Measurements from ENCODE around the gene BIN1. TPM values are rescaled to one million over a fixed set of nuclear protein-coding genes. Genes with fewer than 3 reads are reported as not detected.

Gene BIN1
- total RNA-seq, 1 experiment from 2014 or later = 34.1 TPM

DNA sequence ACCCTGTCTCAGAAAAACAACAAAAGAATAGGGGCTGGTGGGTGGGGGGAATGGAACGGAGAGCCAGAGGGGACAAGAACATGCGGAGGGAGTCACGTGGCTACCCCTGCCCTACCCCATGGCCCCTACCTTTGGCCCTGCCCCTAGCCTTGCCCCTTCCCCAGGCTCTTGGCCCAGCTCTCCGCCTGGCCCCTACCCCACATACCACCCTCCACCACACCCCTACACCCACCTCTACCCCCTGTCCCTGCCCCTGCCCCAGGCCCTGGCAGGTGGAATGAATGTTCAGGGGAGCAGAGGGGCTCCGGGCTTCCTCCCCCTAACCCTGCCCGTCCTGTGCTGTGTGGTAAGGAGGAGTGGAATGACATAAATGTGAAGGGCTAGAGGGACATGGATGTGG is 15.1 kb downstream of the BIN1 start:
- H3K4me1 ChIP-seq (ENCODE audit: insufficient read depth, low read length, poor library complexity, severe bottlenecking) = no peaks in the 10 kb centered on the region
- BruUV-seq (replicated peaks) = no TSS peak
- H3K4me3 ChIP-seq (ENCODE audit: low read depth, low read length, poor library complexity, severe bottlenecking) = no peak overlapping the region
- no peak overlapping the region for H3K27ac ChIP-seq (ENCODE audit: low read depth, low read length, poor library complexity, severe bottlenecking)
- H3K36me3 ChIP-seq (ENCODE audit: insufficient read depth, low read length, poor library complexity, severe bottlenecking) = no peaks in the 10 kb centered on the region
- TF ChIP-seq EZH2 (IDR thresholded peaks at IDR 0.05; ENCODE audit: borderline replicate concordance, low read depth, low read length, poor library complexity, severe bottlenecking) = no peak
- TF ChIP-seq, protein P1, sequence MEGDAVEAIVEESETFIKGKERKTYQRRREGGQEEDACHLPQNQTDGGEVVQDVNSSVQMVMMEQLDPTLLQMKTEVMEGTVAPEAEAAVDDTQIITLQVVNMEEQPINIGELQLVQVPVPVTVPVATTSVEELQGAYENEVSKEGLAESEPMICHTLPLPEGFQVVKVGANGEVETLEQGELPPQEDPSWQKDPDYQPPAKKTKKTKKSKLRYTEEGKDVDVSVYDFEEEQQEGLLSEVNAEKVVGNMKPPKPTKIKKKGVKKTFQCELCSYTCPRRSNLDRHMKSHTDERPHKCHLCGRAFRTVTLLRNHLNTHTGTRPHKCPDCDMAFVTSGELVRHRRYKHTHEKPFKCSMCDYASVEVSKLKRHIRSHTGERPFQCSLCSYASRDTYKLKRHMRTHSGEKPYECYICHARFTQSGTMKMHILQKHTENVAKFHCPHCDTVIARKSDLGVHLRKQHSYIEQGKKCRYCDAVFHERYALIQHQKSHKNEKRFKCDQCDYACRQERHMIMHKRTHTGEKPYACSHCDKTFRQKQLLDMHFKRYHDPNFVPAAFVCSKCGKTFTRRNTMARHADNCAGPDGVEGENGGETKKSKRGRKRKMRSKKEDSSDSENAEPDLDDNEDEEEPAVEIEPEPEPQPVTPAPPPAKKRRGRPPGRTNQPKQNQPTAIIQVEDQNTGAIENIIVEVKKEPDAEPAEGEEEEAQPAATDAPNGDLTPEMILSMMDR (conservative IDR thresholded peaks at IDR 0.05; ENCODE audit: low read depth, low read length) = no peak
- CTCF ChIA-PET = no interaction called here
- no peaks in the 10 kb centered on the region for H3K9me3 ChIP-seq (ENCODE audit: low read depth, low read length, poor library complexity, severe bottlenecking)
- no peak for DNase-seq (ENCODE audit: low spot score)
- POLR2A ChIA-PET (ENCODE audit: low non-redundant PET) = no interaction called here
- intact Hi-C loops (cut with micrococcal nuclease; ENCODE audit: unreplicated experiment) = no loop called here
- no peaks in the 10 kb centered on the region for H3K27me3 ChIP-seq (replicated peaks; ENCODE audit: insufficient read depth, low read depth, low read length, poor library complexity)

DNA sequence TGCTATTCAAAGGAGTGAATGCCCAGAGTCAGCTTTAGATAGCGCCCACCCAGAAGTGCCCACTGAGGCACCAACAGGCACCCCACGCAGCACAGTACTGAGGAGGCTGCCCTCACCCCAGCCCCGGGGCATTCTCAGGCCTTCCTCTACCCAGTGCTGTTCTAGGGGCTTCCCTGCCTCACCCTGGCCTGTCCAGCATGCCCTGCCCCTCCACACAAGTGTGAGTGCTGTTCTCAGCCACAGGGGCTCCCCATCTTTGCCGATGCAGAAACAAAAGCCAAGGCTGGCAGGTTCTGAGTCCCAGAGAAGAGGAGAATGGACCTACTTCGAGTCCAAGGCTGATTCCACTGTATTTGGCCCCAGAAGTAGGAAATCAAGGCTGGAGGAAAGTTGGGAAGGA is 15.8 kb downstream of the BIN1 start:
- no peak for DNase-seq (ENCODE audit: low spot score)
- Histone ChIP-seq H3K36me3 (ENCODE audit: insufficient read depth, low read length, poor library complexity, severe bottlenecking) (no peaks in the 10 kb centered on the region), H3K4me1 (ENCODE audit: insufficient read depth, low read length, poor library complexity, severe bottlenecking) (no peaks in the 10 kb centered on the region), H3K27me3 (replicated peaks; ENCODE audit: insufficient read depth, low read depth, low read length, poor library complexity) (no peaks in the 10 kb centered on the region), H3K9me3 (ENCODE audit: low read depth, low read length, poor library complexity, severe bottlenecking) (no peaks in the 10 kb centered on the region), H3K4me3 (ENCODE audit: low read depth, low read length, poor library complexity, severe bottlenecking) (no peak overlapping the region), H3K27ac (ENCODE audit: low read depth, low read length, poor library complexity, severe bottlenecking) (no peak overlapping the region)
- intact Hi-C loops (cut with micrococcal nuclease; ENCODE audit: unreplicated experiment) = no loop called here
- CTCF ChIA-PET = no interaction called here
- no TSS peak for BruUV-seq (replicated peaks)
- POLR2A ChIA-PET (ENCODE audit: low non-redundant PET) = no interaction called here
- no peak for TF ChIP-seq EZH2 (IDR thresholded peaks at IDR 0.05; ENCODE audit: borderline replicate concordance, low read depth, low read length, poor library complexity, severe bottlenecking)
- TF ChIP-seq, protein P1 (conservative IDR thresholded peaks at IDR 0.05; ENCODE audit: low read depth, low read length) = no peak

DNA sequence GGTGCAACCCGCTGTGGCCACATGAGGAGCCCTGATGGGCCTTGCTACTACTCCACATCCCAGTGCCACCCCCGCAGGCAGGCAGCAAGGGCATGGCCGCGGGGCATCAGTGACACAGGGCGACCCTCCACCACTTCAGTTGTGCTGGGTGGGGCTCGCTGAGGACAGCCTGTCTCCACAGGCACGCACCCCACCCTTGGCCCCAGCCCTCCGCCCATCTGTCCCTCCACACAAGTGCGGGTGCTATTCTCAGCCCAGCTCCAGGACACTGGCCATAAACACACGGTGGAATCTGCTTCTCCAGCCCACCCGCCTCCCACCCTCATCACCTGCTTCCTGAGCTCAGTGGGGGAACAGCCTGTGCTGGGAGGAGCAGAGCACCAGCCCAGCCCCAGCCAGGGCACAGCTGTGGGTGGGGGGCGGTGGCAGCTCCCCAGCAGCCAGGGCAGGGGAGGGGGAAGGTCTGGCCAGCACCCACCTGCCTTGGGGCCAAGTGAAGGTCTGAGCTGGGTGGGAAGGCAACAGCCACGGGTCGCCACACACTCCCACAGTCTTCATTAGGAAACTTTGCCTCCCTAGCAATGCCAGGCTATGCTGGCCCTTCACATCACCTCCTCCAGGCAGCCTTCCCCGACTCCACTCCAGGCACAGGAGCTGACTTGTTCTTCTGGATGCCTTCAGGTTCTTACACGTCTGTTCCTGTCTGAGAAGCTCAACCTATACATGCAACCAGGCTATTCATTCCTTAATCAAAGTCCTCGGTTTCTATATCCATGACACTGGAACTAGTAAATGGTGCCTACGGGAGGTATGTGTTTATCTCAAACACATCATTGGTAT is 16.5 kb downstream of the BIN1 start:
- no TSS peak for BruUV-seq (replicated peaks)
- DNase-seq (ENCODE audit: low spot score) = no peak
- no peaks in the 10 kb centered on the region for H3K4me1 ChIP-seq (ENCODE audit: insufficient read depth, low read length, poor library complexity, severe bottlenecking)
- ChIA-PET POLR2A (ENCODE audit: low non-redundant PET) (no interaction called here), CTCF (no interaction called here)
- H3K27me3 ChIP-seq (replicated peaks; ENCODE audit: insufficient read depth, low read depth, low read length, poor library complexity) = no peaks in the 10 kb centered on the region
- H3K9me3 ChIP-seq (ENCODE audit: low read depth, low read length, poor library complexity, severe bottlenecking) = no peaks in the 10 kb centered on the region
- H3K36me3 ChIP-seq (ENCODE audit: insufficient read depth, low read length, poor library complexity, severe bottlenecking) = no peaks in the 10 kb centered on the region
- TF ChIP-seq EZH2 (IDR thresholded peaks at IDR 0.05; ENCODE audit: borderline replicate concordance, low read depth, low read length, poor library complexity, severe bottlenecking) = no peak
- TF ChIP-seq, protein P1 (conservative IDR thresholded peaks at IDR 0.05; ENCODE audit: low read depth, low read length) = no peak
- H3K4me3 ChIP-seq (ENCODE audit: low read depth, low read length, poor library complexity, severe bottlenecking) = no peak overlapping the region
- intact Hi-C loops (cut with micrococcal nuclease; ENCODE audit: unreplicated experiment) = no loop called here
- no peak overlapping the region for H3K27ac ChIP-seq (ENCODE audit: low read depth, low read length, poor library complexity, severe bottlenecking)

Measured in A673 (cell line).